NCI-H2171 treated with DMSO at 0.1 percent for 48 hours (cell line): ENCODE data around the gene FSTL5.

Experiments
- DNase-seq: peaks from one replicate; lab custom pipeline; 2025; lab: John Stamatoyannopoulos, UW

The FSTL5 gene

DNA sequence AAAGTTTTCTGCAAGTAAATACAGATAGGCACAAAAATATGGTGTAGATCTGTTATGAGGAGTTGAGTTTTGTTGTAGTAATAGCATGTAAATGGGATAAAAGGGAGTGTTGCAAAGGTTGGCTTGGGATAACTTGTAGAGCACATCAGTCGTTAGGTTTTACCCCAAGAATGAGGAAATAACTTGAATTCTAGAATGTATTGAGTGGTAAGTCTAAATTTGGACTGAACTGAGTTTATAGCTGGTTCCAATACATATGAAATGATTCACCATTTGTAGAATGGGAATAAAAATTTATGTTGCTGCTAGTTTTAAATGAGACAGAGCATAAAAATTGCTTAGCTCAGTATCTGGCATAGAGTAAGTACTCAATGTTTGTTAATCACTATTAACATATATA, 719.2 kb downstream of the FSTL5 start:
- DNase-seq: no peak

DNA sequence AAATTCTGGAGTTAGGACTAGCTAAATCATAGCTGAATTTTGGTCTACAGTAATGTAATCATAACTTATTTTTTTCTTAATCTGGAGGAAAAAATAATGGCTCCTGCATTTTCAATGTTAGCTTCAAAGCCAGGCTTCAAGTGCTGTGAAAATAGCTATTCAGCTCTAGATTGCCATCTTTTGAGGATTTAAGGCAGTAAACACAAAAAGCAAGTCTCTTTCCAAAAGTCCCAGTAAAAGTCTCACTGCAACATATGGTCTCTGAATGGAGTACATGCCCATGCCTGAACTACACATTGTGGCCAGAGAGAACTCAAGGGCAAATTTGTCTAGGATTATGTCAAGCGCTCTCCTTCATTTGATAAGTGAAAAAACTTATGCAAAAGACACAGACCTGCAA, 720.9 kb downstream of the FSTL5 start:
- no peak for DNase-seq

DNA sequence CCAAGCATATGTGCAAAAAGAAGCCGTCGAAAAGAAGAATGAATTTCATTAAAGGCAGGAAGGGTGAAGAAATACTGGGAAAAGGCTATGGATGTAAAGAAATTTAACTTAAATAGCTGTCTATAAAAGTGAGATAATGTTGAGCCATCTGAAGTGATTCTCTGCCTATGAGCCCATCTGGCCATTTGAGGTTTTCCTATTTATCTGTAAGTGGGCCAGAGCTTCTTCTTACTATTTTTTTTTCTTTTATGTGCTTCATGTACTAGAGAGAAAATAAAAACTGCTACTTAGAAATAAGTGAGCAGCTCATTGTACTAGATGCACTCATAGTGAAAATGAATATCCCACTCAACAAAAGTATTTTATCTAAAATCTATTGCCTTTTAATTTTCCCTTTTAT, 725.7 kb downstream of the FSTL5 start:
- no peak for DNase-seq

DNA sequence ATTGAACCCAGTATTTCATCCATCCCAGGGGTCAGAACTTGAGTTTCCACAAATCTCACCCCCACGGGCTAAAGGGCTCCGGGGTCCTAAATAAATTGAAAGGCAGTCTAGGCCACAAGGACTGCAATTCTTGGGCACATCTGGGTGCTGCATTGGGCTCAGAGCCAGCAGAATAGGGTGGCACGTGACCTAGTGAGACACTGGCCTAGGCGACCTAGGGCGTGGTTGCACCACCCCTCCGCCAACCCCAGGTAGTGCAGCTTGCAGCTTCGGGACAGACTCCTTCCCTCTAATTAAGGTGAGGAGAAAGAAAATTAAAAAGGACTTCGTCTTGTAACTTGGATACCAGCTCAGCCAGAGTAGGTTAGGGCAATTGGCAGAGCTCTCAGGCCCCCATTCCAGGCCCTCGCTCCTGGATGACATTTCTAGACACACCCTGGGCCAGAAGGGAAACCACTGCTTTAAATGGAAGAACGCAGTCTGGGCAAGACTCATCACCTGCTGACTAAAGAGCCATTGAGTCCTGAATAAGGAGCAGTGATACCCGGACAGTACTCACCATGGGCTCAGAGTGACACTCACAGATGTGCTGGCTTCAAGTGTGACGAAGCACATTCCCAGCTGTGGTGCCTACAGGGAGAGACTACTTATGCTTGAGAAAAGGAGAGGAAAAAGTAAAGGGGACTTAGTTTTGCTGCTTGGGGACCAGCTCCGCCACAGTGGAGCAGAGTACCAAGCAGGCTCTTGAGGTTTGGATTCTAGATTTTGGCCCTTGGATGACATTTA, 735.4 kb downstream of the FSTL5 start:
- DNase-seq: no peak

DNA sequence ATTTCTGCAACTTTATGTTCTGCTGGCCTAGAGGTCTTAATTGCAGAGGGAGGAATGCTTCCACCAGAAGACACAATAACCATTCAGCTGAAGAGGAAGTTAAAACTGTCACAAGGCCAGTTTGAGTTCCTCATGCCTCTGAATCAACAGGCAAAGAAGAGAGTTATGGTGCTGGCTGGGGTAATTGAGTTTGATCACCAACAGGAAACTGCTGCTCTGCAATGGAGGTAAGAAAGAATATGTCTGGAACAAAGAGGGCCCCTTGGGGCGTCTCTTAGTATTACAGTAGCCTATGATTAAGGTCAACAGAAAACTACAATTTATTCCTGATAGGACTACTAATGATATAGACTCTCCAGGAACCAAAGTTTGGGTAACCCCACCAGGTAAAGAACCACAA, 744.0 kb downstream of the FSTL5 start:
- no peak for DNase-seq

- DNase-seq: no peak
Measured at GRCh38 chr4:161411901-161412300, 751.9 kb downstream of the FSTL5 start.

GRCh38 chr4:161404346-161405110, 759.3 kb downstream of the FSTL5 start:
- no peak for DNase-seq

GRCh38 chr4:161403781-161404180, 760.0 kb downstream of the FSTL5 start:
- no peak for DNase-seq

DNA sequence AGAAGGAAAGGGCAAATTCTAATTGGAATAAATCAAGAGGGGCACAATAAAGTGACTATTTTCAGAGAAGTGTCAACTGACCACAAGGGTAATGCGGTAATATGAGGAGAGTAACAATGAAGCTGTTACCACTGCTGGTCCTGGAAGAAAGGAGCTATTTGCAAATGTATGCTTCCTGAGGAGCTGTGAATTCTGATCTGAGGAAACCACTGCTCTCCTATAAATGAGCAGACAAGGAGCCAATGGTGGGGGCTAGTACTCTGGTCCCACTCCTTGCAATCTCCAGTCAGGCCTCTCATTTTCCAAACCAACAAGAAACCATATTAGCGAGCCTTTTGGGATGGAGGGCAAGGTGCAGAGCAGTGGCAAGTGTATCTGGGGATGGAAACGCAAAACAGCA, 770.2 kb downstream of the FSTL5 start:
- DNase-seq: no peak

DNA sequence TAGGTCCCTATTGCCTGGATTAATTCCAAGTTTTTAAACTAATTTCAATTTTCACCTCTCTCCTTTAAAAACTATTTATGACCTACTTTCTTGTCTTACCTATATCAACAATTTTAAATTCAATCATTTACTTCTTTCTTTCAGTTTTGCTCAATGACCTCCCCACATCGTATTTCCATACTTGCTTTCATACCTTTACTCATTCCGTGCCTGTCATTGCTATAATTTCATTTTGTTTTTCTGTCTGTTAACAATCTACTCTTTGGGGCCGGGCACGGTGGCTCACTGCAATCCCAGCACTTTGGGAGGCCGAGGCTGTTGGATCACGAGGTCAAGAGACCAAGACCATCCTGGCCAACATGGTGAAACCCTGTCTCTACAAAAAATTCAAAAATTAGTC, 781.1 kb downstream of the FSTL5 start:
- DNase-seq: no peak

GRCh38 chr4:161376275-161376674, 787.5 kb downstream of the FSTL5 start:
- DNase-seq: no peak

DNA sequence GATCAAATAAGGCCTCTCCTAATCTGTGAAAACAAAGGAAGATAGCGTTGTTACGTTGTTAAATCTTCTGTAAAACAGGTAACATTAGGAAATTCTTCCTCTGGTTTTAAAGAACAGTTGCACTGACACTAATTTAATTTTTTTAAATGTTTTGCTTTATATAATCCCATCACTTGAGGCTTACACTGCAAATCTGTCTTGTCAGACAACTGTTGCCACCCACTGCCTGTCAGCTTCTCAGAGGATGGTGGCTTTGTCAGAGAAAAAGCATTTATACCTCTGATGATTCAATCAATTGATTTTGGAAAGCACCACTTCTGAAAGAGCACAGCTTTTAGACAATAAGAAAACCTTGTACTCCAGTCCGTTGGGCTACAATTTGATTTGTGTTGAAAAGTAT, 799.1 kb downstream of the FSTL5 start:
- DNase-seq: no peak

DNA sequence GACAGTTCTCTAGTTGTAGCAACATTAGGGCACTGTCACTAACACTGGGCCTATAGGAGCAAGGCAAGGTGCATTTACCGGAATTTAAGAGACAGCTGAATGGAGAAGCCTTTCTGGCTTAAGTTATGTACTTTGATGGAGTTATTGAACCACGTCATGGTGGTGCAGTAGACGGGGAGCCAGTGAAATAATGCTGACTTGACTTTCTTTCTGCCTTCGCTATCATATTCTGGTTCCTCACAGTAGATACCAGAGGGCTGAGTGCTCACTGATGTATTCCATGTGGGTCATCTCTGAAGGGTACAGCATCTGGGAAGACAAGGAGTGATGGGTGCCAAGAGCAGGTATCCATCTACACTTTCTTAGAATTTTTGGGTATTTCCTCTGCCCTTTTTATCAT, 802.8 kb downstream of the FSTL5 start:
- no peak for DNase-seq

GRCh38 chr4:161359491-161359890, 804.3 kb downstream of the FSTL5 start:
- DNase-seq: no peak

DNA sequence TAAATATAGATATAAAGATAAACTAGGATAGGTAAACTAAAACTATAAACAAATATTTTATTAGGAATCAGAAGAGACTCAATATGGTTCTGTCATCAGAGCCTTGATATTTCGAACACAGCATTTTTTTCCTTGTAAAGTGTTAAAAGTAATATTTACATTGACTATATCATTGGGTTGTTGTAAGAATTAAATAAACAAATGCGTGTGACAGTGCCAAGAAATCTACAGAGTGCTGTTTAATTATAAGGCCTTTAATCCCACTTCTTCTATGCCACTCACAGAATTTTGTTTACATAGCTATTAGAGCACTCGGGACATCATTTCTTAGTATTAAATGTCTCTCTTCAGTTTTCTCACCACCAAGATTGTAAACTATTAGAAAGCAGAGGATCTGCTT, 807.4 kb downstream of the FSTL5 start:
- no peak for DNase-seq

GRCh38 chr4:161350946-161351345, 812.9 kb downstream of the FSTL5 start:
- no peak for DNase-seq

DNA sequence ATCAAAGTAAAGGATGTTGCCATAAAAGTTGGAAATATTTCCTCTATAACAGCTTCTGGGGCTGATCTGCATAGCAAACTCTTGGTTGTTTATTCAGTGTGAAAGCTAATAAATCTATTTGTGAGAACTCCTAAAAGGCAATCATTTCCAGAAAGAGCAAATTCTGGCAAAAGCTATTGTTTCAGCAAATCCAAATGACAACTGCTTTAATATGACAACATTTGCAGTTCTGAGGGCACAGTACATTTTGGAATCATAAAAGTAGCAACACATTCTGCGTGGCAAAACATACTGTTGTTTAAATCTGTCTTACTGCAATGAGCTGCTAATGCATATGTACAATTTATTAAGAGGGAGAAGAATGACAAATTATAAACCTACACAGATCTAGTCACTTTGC, 818.1 kb downstream of the FSTL5 start:
- DNase-seq: no peak

DNA sequence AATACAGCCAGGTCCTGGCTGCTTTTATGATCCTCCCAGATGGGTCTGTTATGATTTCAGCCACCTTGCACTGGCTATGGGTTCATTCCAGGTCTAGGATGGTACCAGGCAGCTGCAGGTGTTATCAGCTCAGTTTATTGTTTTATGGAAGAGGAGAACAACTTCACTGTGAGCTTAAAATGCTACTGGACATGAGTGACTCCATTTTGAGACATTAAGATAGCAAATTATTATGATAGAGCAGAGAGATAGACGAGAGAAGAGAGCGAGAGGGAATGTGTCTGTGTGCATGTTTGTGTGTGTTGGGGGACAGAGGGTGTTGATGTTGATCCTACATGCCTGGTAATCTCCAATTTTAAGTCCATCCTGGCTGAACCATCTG, 820.2 kb downstream of the FSTL5 start:
- no peak for DNase-seq

DNA sequence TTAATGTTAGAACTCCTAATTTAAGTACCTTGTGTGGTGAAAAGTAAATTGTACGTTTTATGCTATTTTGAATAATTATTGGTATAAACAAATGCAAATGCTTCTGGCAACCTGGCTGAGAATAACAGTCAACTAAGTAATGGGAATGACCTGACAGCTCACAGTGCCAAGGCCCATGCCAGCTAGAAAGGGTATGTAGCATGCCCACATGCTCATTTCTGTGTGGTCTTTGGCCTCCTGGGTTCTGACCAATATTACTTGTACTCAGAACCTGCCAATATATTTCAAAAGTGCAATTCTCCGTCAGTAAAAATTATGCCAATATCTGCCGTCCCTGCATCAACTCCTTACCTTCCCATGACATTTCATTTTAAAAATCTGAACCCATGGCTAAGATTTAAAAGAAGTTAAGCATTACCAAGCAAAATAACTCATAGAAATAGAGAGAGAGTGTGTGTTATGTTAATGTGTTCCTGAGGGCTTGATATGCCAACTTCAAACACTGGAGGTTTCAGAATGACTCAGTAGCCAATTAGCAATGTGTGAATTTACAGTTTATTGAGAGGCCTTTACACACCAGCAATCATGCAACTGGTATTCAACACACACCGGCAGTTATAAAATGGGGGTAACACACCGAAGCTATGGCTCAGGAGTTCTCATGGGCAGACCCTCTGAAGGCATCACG, 820.8 kb downstream of the FSTL5 start:
- DNase-seq: no peak

DNA sequence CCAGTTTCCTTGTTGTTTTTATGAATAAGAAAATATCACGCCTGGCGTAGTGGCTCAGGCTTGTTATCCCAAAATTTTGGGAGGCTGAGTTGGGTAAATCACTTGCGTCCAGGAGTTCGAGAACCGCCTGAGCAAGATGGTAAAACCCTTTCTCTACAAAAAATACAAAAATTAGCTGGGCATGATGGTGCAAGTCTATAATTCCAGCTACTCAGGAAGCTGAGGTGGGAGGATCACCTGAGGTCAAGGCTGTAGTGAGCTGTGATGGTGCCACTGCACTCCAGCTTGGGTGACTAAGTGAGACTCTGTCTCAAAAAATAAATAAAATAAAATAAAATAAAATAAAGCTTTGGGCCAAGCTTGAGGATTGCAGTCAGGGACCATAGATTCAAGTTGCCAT, 827.2 kb downstream of the FSTL5 start:
- no peak for DNase-seq

GRCh38 chr4:161336016-161336530, 827.7 kb downstream of the FSTL5 start:
- no peak for DNase-seq
